ENCODE results near the gene MCTP2.
"Not testable (repeated sequence)": the region's sequence is repeated elsewhere in the genome, so short reads cannot be mapped to it uniquely, and the experiment has no call there.

Gene MCTP2

DNA sequence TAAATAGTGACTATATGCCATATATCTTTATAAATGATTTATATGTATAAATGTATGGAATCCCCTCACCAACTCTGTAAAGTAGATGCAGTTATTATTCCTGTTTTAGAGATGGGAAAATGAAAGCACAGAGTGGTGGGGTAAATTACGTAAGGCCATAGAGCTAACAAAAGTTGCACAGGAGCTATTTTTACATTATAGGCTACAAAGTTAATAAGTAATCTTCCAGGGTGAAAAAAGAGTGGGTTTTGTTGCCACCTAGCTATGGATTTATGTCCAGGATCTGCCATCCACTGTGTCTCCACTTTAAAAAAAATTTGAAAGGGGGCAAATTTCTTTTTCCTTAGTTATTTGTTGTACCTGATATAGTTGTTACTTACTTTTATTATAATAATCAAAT lies 235.7 kb downstream of the MCTP2 start:
- DNase-seq: no peak

DNA sequence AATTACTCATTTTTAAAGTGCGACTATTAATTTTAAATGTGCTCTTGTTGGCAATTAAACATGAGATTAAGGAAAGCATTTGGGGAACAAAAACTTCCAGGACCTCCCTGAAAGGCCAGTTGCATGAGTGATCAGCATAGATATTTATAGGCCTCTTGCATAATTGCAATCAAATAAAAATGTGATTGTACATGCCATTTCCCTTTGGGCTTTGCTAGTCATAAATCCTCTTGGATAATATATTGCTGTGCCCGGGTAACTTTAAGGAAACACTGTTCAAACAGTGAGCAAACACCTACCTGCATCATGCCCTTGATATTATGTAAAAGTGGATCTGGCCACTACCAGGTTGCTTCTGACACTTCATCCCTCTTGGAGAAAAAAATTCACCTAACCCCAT lies 239.1 kb downstream of the MCTP2 start:
- no peak for DNase-seq

DNA sequence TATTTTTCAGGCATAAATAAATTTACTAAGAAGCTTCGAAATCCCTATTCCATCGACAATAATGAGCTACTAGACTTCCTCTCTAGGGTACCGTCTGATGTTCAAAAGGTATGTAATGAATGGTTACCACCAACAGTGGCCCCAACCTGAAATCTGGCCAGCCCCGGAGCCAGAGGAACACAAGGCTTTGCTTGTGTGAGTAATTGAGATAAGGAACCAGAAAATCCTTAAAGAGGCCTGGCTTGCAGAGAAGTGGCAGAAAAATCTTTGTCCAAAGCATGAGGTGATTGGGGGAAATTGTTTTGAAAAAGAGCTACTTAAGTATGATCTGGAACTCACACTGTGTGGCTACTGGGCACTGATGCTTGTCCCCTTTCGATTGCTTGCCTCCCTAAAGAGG lies 245.3 kb downstream of the MCTP2 start:
- DNase-seq: no peak

DNA sequence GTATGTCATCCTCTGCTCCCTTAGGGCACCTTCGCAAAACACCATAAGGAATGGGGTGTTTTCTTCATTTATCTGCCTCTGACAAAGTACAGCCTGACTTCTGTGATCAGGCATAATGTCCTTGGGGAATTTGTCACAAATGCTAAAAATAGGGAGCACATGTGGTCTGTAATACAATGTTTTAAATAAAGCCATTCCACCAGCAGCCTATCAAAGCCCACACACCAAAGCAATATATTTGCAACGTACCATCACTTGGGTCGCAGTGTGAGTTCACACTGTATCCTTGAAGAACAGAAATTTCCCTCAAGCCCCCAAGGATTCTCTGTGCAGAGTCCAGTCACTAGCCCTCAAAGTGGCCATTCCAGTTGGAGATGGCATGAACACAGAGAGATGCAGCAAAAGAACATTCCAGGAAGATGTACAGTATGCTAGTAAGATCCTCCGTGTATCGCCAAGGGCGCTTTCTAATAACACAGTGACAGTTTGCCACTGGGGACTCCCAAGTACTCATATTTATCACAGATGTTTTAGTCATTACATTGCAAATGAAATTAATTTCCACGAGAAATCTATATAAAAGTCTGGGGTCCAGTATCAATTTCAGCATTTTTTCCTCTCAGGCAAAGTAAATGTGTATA lies 246.7 kb downstream of the MCTP2 start:
- DNase-seq: no peak

DNA sequence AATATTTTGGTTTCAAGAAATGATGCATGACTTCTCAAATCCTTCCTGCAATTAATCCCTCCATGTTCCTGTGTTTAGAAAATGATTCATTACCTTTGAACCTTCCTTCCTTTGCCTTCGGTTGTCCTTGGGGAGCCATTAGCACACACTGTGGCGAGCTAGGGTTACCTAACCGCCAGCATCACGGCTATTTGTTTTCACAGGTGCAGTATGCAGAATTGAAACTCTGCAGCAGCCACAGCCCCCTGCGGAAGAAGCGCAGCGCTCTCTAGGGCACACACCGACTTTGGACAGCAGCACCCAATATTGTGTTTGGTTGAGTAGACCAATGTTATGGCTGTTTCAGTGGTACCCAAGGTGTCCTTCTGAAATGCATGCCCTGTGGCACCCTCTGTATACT lies 247.4 kb downstream of the MCTP2 start:
- DNase-seq: peak; percentile 35

DNA sequence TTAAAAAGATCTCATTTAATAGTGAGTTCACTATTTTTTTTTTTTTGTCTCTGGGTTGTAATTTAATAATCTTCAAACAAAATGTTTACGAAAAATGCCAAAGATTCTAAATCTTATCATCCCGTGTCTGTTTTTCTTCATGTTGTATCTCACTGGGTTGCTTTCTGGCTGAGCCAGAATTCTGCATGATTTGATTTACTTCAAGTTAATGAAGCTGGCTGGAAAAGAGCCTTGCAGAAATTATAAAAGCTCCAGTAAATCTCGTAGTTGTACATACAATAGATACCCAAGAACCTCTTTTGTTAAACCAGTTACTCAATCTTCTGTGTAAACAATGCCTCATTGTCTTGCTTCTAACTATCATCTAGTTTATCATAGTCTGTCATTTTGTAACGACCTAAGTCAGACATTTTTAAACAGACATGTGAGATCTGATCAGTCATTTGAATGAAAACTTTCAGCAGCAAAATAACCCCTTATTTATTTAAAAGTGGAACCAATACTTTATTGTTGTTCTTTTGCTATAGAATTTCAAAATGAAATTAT lies 249.0 kb downstream of the MCTP2 start:
- DNase-seq: no peak

DNA sequence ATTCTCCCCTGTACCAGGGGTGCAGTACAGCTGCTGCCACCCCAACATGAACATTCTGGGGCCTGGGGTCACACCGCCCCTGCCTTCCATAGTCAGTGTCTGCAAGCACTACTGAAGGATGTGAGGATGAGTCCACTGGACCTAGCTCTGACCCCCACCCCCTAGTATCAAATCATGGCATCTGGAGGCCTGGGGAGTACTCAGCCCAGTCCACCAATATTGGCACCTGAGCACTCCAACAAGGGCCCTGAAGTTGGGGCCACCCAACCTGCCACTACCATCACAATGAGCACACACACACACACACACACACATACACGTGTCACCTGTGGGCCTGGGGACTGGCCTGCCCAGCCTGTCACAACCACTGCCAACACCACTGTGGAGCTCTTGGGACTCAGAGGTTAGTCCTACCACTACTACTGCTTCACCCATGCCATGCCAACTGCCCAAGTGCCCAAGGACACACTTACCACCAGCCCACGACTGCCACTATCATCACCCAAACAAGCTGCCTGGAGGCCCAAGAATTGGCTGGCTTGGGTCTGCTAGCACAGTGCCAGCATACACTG lies 253.9 kb downstream of the MCTP2 start:
- no peak for DNase-seq

DNA sequence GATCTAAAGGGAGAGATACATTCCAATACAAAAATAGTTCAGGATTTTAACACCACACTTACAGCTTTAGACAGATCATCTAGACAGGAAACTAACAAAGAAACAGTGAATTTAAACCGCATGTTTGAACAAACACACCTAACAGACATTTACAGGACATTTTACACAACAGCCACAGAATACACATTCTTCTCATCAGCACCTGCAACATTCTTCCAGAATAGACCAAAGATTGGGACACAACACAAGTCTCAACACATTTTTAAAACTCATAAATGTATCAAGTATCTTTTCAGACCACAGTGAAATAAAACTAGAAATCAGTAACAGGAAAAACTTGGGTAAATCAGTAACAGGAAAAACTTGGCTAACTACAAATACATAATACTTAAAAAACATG lies 256.3 kb downstream of the MCTP2 start:
- DNase-seq: no peak

DNA sequence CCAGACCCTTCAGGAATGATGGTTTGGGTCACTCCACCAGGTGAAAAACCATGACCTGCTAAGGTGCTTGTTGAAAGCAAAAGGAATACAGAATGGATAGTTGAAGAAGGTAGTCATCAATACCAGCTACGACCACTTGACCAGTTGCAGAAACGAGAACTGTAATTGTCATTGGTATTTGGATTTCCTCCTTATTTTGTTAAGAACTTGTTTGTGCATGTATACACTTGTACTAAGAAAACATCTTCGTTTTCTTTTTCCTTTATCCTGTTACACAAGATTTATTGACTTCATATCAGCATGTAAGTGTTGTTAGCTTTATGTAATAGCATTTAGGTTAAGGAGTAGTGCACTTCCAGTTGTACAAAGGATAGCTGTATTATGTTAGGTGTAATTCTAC lies 261.8 kb downstream of the MCTP2 start:
- DNase-seq: no peak

DNA sequence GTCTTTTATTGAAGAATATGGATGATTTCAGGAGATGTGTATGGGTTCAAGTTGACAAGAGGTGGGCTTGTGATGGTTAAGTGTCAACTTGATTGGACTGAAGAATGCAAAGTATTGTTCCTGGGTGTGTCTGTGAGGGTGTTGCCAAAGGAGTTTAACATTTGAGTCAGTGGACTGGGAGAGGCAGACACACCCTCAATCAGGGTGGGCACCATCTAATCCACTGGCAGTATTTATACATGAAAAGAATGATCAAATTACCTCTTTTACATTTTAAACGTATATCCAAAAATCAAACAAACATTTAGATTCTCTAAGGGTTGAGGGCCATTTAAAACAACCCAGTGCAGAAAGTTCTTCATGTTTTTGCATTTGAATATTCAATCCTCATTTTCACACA lies 262.2 kb downstream of the MCTP2 start:
- DNase-seq: not testable (repeated sequence)

DNA sequence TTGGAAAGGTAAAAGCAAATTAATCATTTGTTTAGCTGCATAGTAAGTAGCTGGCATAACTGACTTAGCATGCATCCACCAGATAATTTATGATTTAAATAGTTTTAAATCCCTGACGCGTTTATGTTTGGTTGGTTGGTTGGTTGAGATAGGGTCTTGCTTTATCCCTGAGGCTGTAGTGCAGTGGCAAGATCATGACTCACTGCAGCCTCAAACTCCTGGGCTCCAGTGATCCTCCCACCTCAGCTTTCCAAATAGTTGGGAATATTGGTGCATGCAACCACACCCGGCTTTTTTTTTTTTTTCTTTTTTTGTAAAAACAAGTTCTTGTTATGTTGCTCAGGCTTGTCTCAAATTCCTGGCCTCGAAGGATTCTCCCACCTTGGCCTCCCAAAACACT lies 263.4 kb downstream of the MCTP2 start:
- DNase-seq: no peak

DNA sequence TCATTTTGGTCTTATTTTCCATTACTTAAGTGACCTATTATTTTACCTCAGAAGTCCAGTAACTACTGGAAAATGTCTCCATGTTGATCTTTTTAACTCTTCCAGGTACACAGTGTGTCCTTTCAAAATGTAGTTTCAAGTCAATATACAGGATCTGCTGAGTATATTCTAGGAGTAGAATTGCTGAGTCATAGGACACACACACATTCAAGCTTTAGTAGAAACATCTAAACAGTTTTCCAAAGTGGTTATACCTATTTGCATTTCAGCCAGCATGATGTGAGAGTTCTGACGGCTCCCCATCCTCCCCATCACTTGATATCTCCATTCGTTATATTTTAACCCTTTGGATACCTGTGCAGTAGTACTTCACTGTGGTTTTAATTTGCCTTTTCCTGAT lies 271.9 kb downstream of the MCTP2 start:
- no peak for DNase-seq

DNA sequence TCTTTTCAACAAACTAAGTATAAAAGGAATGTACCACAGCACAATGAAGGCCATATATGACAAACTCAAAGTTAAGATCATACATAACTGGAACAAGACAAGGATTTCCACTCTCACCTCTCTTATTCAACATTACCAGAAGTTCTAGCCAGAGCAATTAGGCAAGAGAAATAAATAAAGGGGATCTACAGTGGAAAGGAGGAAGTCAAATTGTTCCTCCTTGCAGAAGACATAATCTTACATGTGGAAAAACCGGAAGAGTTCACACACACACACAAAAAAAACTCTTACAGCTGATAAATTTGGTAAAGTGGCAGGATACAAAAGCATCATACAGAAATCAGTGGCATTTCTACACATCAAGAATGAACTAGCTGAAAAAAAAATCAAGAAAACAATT lies 277.9 kb downstream of the MCTP2 start:
- no peak for DNase-seq

DNA sequence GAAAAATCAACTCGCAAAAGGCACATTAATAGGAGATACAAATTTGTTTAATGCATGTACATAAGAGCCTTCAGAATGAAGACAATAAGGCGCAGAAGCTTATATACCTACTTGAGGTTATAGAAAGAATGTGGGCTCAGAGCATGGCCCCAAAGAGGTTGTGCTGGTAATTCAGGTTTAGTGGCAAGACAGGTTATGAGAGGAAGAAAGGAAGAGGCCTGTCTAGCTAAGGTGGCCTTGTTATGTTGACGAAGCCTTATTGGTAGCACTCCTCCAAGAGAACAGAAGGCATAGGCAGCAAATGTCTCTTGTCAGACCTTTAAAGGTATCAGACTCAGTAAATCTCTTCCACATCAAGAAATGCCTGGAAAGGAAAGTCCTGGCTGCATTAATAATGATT lies 290.8 kb downstream of the MCTP2 start:
- DNase-seq: no peak

DNA sequence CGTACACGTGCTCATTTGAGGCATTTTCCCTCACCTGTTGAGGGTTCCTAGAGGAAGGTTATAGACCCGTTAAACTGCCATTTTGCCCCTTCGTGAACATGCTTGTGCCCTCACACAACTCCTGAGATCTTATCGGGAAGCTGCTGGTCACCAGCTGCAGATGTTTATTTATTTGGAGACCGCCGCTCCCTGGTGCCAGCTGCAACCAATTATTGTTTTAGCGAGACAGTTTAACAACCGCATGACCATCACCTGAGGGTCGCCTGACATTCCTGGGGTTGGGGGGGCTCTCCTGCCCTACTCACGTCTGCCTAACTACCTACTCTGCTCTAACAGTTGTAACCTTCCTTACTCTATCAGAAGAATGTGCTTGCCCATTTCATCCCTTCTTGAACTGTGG lies 292.5 kb downstream of the MCTP2 start:
- DNase-seq: no peak

DNA sequence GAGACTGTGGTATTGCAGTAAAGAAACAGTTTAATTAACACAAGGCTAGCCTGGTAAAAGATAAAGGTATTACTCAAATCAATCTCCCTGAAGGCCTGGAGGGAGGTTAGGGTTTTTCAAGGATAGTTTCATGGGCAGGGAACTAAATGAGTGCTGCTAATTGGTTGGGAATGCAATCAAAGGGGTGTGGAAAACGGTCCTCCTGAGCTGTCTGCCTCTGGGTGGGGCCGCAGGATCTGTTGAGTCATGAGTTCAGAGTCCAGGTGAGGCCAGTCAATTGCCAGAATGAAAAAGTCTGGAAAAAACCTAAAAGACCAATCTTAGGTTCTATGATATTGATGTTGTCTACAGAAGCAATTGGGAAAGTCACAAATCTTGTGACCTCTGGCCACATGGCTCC lies 293.2 kb downstream of the MCTP2 start:
- DNase-seq: no peak

DNA sequence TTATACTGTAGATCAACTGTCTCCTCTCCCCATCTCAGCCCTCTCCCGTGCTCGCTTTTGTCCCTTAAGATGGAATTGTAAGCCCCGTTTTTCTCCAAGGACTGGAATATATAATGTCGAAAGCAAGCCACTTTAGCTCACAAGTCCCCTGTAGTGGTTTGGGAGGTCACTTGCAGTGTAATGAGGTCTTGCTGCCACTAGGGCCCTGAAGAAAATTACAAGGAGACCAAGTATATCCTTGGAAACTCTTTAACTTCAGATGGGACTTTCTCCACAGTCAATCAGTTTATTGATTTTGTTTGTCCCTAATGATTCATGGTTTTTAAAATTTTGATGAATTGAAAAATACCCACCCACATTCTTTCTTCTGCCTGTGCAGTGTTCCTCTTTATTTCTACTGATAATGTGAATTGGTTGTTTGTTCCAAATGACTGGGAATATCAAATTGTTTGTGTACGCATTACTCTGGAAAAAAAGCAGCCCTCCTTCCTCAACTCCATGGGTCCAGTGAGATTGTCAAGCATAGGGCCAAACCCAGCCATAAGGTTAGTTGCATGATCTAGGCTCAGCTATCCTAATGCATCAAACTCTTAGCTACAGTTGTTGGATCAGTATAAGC lies 294.8 kb downstream of the MCTP2 start:
- DNase-seq: no peak

DNA sequence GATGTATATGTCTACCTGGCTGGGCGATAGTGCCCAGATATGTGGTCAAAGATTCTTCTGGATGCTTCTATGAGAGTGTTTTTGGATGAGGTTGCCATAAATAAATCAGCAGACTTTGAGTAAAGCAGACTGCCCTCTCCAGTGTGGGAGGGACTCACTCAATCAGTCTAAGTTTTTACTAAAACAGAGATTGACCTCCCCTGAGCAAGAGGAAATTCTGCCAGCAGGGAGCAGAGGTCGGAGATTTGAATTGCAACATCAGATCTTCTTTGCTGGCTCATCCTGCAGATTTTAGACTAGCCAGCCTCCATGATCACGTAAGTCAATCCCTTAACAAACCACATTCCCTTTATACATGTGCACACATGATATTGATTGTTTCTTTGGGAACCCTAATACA lies 300.9 kb downstream of the MCTP2 start:
- DNase-seq: no peak

Measured in NCI-H187 treated with DMSO at 0.1 percent for 48 hours (cell line).